IPS-15b (cell line): Measurements from ENCODE around the gene PALM.

Source experiments
- H3K27me3 ChIP-seq: one replicate; pipeline ENCODE4 v1.6.1; 2013; ENCODE audit warnings: low read length; ENCODE audit not compliant: control insufficient read depth, insufficient read depth
- H3K36me3 ChIP-seq: one replicate; pipeline ENCODE4 v1.6.1; 2013; ENCODE audit warnings: low read length; ENCODE audit not compliant: control insufficient read depth, insufficient read depth
- H3K4me1 ChIP-seq: one replicate; pipeline ENCODE4 v1.6.1; 2013; ENCODE audit warnings: mild to moderate bottlenecking, low read length; ENCODE audit not compliant: control insufficient read depth, insufficient read depth
- H3K4me3 ChIP-seq: one replicate; pipeline ENCODE4 v1.5.1; 2013; ENCODE audit warnings: low read depth, low read length
- H3K9ac ChIP-seq: one replicate; pipeline ENCODE4 v1.6.1; 2013; ENCODE audit warnings: low read depth, mild to moderate bottlenecking, low read length
- H3K9me3 ChIP-seq: one replicate; pipeline ENCODE4 v1.6.1; 2013; ENCODE audit warnings: mild to moderate bottlenecking, low read length; ENCODE audit not compliant: control insufficient read depth, insufficient read depth

Gene PALM

GRCh38 chr19:782878-783668 is 74.3 kb downstream of the PALM start:
- no peak overlapping the region for H3K9ac ChIP-seq
- H3K27me3 ChIP-seq = no peaks in the 10 kb centered on the region
- H3K4me1 ChIP-seq = peaks cover 3% of the 10 kb centered on the region
- H3K36me3 ChIP-seq = no peaks in the 10 kb centered on the region
- no peaks in the 10 kb centered on the region for H3K9me3 ChIP-seq
- peak overlapping the region; percentile 46 for H3K4me3 ChIP-seq

- Histone ChIP-seq H3K36me3 (no peaks in the 10 kb centered on the region), H3K27me3 (no peaks in the 10 kb centered on the region), H3K4me3 (no peak overlapping the region), H3K9me3 (no peaks in the 10 kb centered on the region), H3K9ac (no peak overlapping the region), H3K4me1 (peaks cover 3% of the 10 kb centered on the region)
Measured at GRCh38 chr19:784541-784940, 75.8 kb downstream of the PALM start.

DNA sequence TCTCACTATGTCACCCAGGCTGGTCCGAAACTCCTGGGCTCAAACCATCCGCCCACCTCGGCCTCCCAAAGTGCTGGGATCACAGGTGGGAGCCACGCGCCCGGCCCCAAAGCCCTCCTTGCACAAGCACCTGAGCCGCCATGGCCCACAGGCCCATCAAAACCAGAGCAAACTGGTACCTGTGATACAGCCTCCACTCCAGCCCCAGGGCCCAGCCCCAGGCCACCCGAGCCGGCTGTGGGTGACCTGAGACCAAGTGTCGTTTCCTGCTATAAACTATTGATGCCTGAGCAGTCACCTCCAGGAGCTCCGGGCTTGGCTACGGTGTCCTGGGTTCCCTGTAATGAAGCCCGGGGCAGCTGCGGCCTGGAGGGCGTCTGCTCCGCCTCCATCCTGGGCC is 78.8 kb downstream of the PALM start:
- H3K27me3 ChIP-seq = no peaks in the 10 kb centered on the region
- H3K36me3 ChIP-seq = no peaks in the 10 kb centered on the region
- H3K4me3 ChIP-seq = no peak overlapping the region
- H3K9ac ChIP-seq = no peak overlapping the region
- H3K4me1 ChIP-seq = no peaks in the 10 kb centered on the region
- H3K9me3 ChIP-seq = no peaks in the 10 kb centered on the region

DNA sequence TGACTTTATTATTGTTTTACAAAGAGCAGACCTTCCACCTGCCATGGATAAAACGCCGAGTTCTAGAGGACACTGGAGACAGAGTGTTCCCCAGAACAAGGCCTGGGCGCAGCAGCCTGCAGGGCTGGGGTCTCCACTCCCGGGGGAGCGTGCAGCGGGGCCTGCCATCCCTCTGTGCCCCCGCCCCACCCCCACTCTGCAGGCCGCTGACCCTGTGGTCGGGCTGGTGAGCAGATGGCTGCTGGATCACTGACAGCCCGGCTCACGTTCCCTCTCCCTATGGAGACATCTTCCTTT is 79.9 kb downstream of the PALM start:
- Histone ChIP-seq H3K9ac (peak overlapping the region; percentile 24), H3K27me3 (no peaks in the 10 kb centered on the region), H3K4me1 (no peaks in the 10 kb centered on the region), H3K9me3 (no peaks in the 10 kb centered on the region), H3K4me3 (no peak overlapping the region), H3K36me3 (no peaks in the 10 kb centered on the region)

- Histone ChIP-seq H3K9me3 (no peaks in the 10 kb centered on the region), H3K4me3 (no peak overlapping the region), H3K4me1 (no peaks in the 10 kb centered on the region), H3K36me3 (no peaks in the 10 kb centered on the region), H3K27me3 (no peaks in the 10 kb centered on the region), H3K9ac (peak overlapping the region; percentile 60)
Measured at GRCh38 chr19:788983-789700, 80.4 kb downstream of the PALM start.

GRCh38 chr19:789701-790060 is 80.9 kb downstream of the PALM start:
- Histone ChIP-seq H3K36me3 (no peaks in the 10 kb centered on the region), H3K9me3 (no peaks in the 10 kb centered on the region), H3K4me3 (no peak overlapping the region), H3K27me3 (no peaks in the 10 kb centered on the region), H3K9ac (peak overlapping the region; percentile 60), H3K4me1 (no peaks in the 10 kb centered on the region)

DNA sequence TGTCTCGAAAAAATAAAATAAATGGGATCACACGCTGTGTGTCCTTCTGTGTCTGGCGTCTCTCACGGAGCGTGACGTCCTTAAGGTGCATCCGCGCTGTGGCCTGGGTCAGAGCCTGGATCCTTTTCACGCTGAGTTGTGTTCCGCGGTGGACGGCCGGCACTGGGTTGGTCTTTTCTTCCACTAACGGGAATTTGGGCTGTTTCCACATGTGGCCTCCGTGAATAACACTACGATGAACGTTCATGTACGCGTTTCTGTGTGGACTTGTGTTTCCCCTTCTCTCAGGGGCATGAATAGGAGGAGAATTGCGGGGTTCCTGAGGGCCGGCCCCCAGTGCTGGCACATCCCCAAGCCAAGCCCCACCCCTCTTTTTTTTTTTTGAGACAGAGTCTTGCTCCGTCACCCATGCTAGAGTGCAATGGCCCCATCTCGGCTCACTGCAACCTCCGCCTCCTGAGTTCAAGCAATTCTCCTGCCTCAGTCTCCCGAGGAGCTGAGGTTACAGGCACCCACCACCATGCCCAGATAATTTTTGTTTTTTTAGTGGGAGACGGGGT is 82.4 kb downstream of the PALM start:
- Histone ChIP-seq H3K27me3 (no peaks in the 10 kb centered on the region), H3K4me1 (no peaks in the 10 kb centered on the region)

GRCh38 chr19:791567-792305 is 83.0 kb downstream of the PALM start:
- no peaks in the 10 kb centered on the region for H3K36me3 ChIP-seq
- H3K4me1 ChIP-seq = no peaks in the 10 kb centered on the region
- no peaks in the 10 kb centered on the region for H3K9me3 ChIP-seq
- no peaks in the 10 kb centered on the region for H3K27me3 ChIP-seq
- H3K9ac ChIP-seq = no peak overlapping the region
- H3K4me3 ChIP-seq = no peak overlapping the region

More for the DNA sequence above, 82.4 kb downstream of the PALM start:
- no peaks in the 10 kb centered on the region for H3K9me3 ChIP-seq
- H3K4me3 ChIP-seq = no peak overlapping the region
- H3K36me3 ChIP-seq = no peaks in the 10 kb centered on the region
- peak overlapping the region; percentile 24 for H3K9ac ChIP-seq

- Histone ChIP-seq H3K36me3 (no peaks in the 10 kb centered on the region), H3K27me3 (no peaks in the 10 kb centered on the region), H3K9ac (no peak overlapping the region), H3K9me3 (no peaks in the 10 kb centered on the region), H3K4me1 (no peaks in the 10 kb centered on the region), H3K4me3 (no peak overlapping the region)
Measured at GRCh38 chr19:792306-792885, 83.7 kb downstream of the PALM start.

DNA sequence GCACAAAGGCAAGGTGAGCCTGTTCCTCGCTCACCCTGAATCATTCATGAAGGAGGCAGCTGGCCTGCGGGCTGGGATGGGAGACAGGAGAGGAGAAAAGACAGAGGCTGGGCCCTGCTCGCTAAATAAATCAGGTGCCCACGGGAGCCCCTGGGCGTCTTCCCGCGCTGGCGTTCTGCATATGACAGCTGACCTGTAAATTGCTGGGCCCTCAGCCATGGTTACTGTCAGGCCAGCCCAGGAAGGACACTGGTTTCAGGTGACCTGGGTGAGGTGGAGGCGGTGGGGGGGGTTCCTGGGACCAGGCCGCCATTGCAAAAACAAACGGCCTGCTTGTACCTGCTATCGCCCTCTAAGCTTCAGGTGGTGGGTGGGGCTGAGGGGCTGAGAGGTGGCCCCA is 85.1 kb downstream of the PALM start:
- Histone ChIP-seq H3K4me1 (no peaks in the 10 kb centered on the region), H3K9me3 (no peaks in the 10 kb centered on the region), H3K36me3 (no peaks in the 10 kb centered on the region), H3K4me3 (no peak overlapping the region), H3K9ac (no peak overlapping the region), H3K27me3 (no peaks in the 10 kb centered on the region)

DNA sequence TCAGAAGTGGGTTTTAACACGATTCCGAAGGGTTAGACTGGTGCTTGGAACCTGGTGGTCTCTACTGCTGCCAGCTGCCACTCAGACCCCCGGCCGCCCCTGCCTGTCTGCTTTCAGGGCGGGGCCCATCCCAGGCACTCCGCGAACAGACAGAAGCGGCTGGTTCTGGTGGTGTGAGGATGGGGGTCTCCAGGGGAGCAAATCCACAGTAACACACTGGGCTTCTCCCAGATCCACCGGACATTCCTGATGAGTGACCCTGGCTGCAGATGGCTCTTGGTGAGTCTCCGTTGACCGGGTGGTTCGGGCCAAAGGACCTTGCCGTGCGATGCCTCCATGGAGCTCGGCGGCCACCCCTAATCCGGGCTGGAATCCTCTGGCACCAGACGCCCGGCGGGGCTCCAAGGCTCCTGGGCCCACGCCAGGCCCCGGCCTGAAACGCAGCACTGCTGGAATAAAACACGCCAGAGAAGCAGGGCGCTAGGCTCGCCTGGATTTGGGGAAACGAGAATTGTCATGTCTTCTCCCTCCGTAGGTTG is 86.4 kb downstream of the PALM start:
- H3K9me3 ChIP-seq = no peaks in the 10 kb centered on the region
- H3K4me1 ChIP-seq = peaks cover 6% of the 10 kb centered on the region
- peaks cover 11% of the 10 kb centered on the region for H3K36me3 ChIP-seq
- H3K4me3 ChIP-seq = no peak overlapping the region
- no peak overlapping the region for H3K9ac ChIP-seq
- H3K27me3 ChIP-seq = no peaks in the 10 kb centered on the region
